Colon (tissue), 2 donors: ENCODE results near the gene COL4A2.
"Not testable (repeated sequence)": the region's sequence is repeated elsewhere in the genome, so short reads cannot be mapped to it uniquely, and the experiment has no call there.

Experiments used
- FAIRE-seq: peaks from 2 replicates; lab custom pipeline; 2012; peaks lifted over from hg19 to GRCh38; lab: Jason Lieb, UNC
- donor health status: control.
- donor health status: control.

Gene COL4A2

GRCh38 chr13:110442930-110443621 is 136.0 kb downstream of the COL4A2 start:
- FAIRE-seq = no peak

- FAIRE-seq = no peak
Observed at GRCh38 chr13:110443622-110444225, 136.6 kb downstream of the COL4A2 start.

GRCh38 chr13:110444226-110444653 is 137.2 kb downstream of the COL4A2 start:
- no peak for FAIRE-seq

GRCh38 chr13:110445183-110445582 is 138.1 kb downstream of the COL4A2 start:
- no peak for FAIRE-seq

GRCh38 chr13:110445722-110446574 is 138.9 kb downstream of the COL4A2 start:
- no peak for FAIRE-seq

- FAIRE-seq = no peak
Observed at GRCh38 chr13:110446575-110446890, 139.4 kb downstream of the COL4A2 start.

- FAIRE-seq = no peak
Observed at GRCh38 chr13:110447058-110447511, 140.0 kb downstream of the COL4A2 start.

GRCh38 chr13:110447801-110448200 is 140.7 kb downstream of the COL4A2 start:
- FAIRE-seq = no peak

- no peak for FAIRE-seq
Observed at GRCh38 chr13:110448230-110448629, 141.1 kb downstream of the COL4A2 start.

- FAIRE-seq = no peak
Observed at GRCh38 chr13:110448677-110449076, 141.6 kb downstream of the COL4A2 start.

- no peak for FAIRE-seq
Observed at GRCh38 chr13:110449219-110450015, 142.3 kb downstream of the COL4A2 start.

- FAIRE-seq = no peak
Observed at GRCh38 chr13:110450016-110450900, 143.2 kb downstream of the COL4A2 start.

- no peak for FAIRE-seq
Observed at GRCh38 chr13:110450941-110451730, 144.1 kb downstream of the COL4A2 start.

GRCh38 chr13:110453091-110453490 is 146.0 kb downstream of the COL4A2 start:
- FAIRE-seq = not testable (repeated sequence)

- no peak for FAIRE-seq
Observed at GRCh38 chr13:110453797-110454196, 146.7 kb downstream of the COL4A2 start.

GRCh38 chr13:110454227-110454859 is 147.3 kb downstream of the COL4A2 start:
- no peak for FAIRE-seq

- FAIRE-seq = no peak
Observed at GRCh38 chr13:110454956-110455355, 147.9 kb downstream of the COL4A2 start.

GRCh38 chr13:110455444-110455843 is 148.4 kb downstream of the COL4A2 start:
- FAIRE-seq = no peak

- FAIRE-seq = no peak
Observed at GRCh38 chr13:110455941-110456340, 148.9 kb downstream of the COL4A2 start.

GRCh38 chr13:110456550-110456949 is 149.5 kb downstream of the COL4A2 start:
- no peak for FAIRE-seq
